ENCODE results near the gene SEZ6L.

The SEZ6L gene

DNA sequence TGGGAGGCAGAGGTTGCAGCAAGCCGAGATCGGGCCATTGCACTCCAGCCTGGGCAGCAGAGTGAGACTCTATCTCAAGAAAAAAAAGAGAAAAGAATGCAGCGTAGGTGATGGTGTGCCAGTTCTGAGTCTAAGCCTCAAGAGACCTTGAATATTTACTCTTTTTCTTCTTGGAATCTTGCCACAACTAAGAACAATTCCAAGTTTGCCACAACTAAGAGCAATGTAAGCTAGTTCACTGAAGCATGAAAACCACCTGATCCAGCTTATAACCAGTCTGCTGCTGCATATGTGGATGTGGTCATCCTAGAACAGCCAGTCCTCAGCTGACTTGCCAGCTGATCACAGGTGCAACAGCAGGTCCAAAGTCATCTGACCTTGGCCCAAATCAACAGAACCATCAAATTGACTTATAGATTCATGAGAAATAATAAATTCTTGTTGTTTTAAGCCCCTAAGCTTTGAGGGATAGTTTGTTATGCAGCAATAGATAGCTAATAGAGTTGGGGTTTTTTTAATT is 25.4 kb upstream of the SEZ6L start:
- TF ChIP-seq NFIC (IDR thresholded peaks at IDR 0.05) = no peak
- no peak for TF ChIP-seq TEAD4 (IDR thresholded peaks at IDR 0.05)
- TF ChIP-seq FOXM1 (IDR thresholded peaks at IDR 0.05; ENCODE audit: borderline replicate concordance, low read depth) = no peak
- TF ChIP-seq YY1 (IDR thresholded peaks at IDR 0.05; ENCODE audit: low read depth) = no peak
- TF ChIP-seq, protein P1, sequence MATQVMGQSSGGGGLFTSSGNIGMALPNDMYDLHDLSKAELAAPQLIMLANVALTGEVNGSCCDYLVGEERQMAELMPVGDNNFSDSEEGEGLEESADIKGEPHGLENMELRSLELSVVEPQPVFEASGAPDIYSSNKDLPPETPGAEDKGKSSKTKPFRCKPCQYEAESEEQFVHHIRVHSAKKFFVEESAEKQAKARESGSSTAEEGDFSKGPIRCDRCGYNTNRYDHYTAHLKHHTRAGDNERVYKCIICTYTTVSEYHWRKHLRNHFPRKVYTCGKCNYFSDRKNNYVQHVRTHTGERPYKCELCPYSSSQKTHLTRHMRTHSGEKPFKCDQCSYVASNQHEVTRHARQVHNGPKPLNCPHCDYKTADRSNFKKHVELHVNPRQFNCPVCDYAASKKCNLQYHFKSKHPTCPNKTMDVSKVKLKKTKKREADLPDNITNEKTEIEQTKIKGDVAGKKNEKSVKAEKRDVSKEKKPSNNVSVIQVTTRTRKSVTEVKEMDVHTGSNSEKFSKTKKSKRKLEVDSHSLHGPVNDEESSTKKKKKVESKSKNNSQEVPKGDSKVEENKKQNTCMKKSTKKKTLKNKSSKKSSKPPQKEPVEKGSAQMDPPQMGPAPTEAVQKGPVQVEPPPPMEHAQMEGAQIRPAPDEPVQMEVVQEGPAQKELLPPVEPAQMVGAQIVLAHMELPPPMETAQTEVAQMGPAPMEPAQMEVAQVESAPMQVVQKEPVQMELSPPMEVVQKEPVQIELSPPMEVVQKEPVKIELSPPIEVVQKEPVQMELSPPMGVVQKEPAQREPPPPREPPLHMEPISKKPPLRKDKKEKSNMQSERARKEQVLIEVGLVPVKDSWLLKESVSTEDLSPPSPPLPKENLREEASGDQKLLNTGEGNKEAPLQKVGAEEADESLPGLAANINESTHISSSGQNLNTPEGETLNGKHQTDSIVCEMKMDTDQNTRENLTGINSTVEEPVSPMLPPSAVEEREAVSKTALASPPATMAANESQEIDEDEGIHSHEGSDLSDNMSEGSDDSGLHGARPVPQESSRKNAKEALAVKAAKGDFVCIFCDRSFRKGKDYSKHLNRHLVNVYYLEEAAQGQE (IDR thresholded peaks at IDR 0.05; ENCODE audit: low read depth) = no peak
- TF ChIP-seq CREB1 (IDR thresholded peaks at IDR 0.05; ENCODE audit: low read depth) = no peak
- TF ChIP-seq CEBPB (IDR thresholded peaks at IDR 0.05) = no peak
- TF ChIP-seq EP300 (IDR thresholded peaks at IDR 0.05; ENCODE audit: borderline replicate concordance) = no peak
- TF ChIP-seq, protein P2, sequence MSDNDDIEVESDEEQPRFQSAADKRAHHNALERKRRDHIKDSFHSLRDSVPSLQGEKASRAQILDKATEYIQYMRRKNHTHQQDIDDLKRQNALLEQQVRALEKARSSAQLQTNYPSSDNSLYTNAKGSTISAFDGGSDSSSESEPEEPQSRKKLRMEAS (IDR thresholded peaks at IDR 0.05) = no peak
- no peak for TF ChIP-seq TAF1 (IDR thresholded peaks at IDR 0.05; ENCODE audit: low read depth)
- no peak for TF ChIP-seq TCF12 (IDR thresholded peaks at IDR 0.05; ENCODE audit: low read depth)

DNA sequence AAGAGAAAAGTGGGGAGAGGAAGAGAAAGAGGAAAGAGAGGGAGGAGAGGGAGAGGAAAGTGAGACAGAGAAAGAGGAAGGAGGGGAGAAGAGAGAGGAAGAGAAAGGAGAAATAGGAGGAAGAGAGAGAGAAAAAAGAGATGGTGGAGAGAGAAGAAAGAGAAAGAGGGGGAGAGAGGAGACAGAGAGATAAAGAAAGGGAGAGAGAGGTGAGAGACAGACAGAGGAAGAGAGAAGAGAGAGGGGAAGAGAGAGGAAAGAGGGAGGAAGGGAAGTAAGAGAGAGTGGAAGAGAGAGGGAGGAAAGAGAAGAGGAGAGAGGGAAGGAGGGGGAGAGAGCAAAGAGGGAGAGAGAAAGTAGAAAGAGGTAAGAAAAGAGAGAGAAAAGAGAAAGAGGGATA is 9.4 kb upstream of the SEZ6L start:
- TF ChIP-seq, protein P2 (IDR thresholded peaks at IDR 0.05) = no peak
- no peak for TF ChIP-seq FOXM1 (IDR thresholded peaks at IDR 0.05; ENCODE audit: borderline replicate concordance, low read depth)

DNA sequence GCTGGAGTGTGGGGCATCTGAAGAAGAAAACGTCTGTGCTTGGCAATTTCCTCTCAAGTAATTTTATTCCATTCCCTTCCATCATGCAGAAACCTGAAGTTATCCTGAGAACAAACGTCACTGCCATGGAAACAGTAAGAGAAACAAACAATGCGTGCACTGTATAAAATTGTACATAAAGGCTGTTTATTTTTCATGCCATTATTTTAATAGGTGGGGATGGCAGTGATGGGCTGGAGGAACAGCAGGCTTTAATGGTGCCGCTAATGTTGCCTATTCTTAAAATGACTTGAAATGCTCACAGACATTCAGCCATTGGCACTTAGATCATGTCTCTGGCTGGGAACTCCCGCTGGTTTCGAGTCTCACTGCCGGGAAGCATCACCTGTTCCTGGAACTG is 7.5 kb upstream of the SEZ6L start:
- no peak for TF ChIP-seq EP300 (IDR thresholded peaks at IDR 0.05; ENCODE audit: borderline replicate concordance)
- no peak for TF ChIP-seq FOXM1 (IDR thresholded peaks at IDR 0.05; ENCODE audit: borderline replicate concordance, low read depth)
- no peak for TF ChIP-seq CEBPB (IDR thresholded peaks at IDR 0.05)
- TF ChIP-seq RAD21 (IDR thresholded peaks at IDR 0.05; ENCODE audit: low read depth) = no peak
- TF ChIP-seq, protein P3, sequence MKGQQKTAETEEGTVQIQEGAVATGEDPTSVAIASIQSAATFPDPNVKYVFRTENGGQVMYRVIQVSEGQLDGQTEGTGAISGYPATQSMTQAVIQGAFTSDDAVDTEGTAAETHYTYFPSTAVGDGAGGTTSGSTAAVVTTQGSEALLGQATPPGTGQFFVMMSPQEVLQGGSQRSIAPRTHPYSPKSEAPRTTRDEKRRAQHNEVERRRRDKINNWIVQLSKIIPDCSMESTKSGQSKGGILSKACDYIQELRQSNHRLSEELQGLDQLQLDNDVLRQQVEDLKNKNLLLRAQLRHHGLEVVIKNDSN (IDR thresholded peaks at IDR 0.05) = no peak
- TF ChIP-seq CREB1 (IDR thresholded peaks at IDR 0.05; ENCODE audit: low read depth) = no peak
- TF ChIP-seq NFIC (IDR thresholded peaks at IDR 0.05) = no peak
- TF ChIP-seq EGR1 (IDR thresholded peaks at IDR 0.05) = no peak

DNA sequence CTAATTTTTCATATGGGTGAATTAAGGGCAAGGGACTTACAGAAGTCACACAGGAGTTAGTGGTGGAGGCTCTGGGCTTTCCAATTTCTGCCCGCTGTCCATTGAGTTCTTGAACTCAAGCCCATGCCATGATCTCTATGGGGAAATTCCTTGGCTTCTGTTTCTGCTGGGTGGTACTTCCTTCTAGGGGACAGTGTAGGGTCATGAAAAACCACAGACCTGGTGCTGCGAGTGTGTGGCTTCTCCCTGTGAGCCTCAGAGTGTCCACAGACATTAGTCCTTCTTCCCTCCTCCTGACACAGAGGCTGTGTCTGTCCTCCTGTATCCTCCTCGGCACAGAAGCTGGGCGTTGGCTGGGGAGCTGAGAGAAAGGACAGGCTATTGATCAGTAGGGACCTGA is 6.3 kb upstream of the SEZ6L start:
- TF ChIP-seq EP300 (IDR thresholded peaks at IDR 0.05; ENCODE audit: borderline replicate concordance) (no peak), TAF1 (IDR thresholded peaks at IDR 0.05; ENCODE audit: low read depth) (no peak), CEBPB (IDR thresholded peaks at IDR 0.05) (no peak), EGR1 (IDR thresholded peaks at IDR 0.05) (no peak)

DNA sequence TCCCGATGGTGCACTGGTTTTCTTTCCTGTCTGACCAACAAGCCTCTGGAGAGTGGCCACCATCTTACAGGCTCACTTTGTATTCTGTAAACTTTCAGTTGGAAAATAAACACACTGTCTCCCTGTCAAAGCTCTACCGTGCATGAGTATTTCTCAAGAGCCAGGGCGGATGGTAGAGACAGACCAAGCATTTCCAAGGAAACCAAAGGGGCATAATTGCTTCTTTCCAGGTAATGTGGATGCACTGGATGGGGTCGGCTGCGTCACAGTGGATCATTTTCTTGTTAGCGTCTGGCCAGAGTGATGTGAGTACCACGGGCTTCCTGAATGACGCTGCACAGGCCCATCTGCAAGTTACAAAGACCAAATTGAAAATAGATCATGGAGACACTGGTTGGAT is 5.1 kb upstream of the SEZ6L start:
- TF ChIP-seq CEBPB (IDR thresholded peaks at IDR 0.05) (no peak), YY1 (IDR thresholded peaks at IDR 0.05; ENCODE audit: low read depth) (no peak), TEAD4 (IDR thresholded peaks at IDR 0.05) (no peak), NFIC (IDR thresholded peaks at IDR 0.05) (no peak), EGR1 (IDR thresholded peaks at IDR 0.05) (no peak), RAD21 (IDR thresholded peaks at IDR 0.05; ENCODE audit: low read depth) (no peak), EP300 (IDR thresholded peaks at IDR 0.05; ENCODE audit: borderline replicate concordance) (no peak), CREB1 (IDR thresholded peaks at IDR 0.05; ENCODE audit: low read depth) (no peak), FOXM1 (IDR thresholded peaks at IDR 0.05; ENCODE audit: borderline replicate concordance, low read depth) (no peak), TCF12 (IDR thresholded peaks at IDR 0.05; ENCODE audit: low read depth) (no peak), TAF1 (IDR thresholded peaks at IDR 0.05; ENCODE audit: low read depth) (no peak), ZBTB7A (IDR thresholded peaks at IDR 0.05; ENCODE audit: low read depth) (no peak)
- TF ChIP-seq, protein P2 (IDR thresholded peaks at IDR 0.05) = no peak
- TF ChIP-seq, protein P3 (IDR thresholded peaks at IDR 0.05) = no peak
- TF ChIP-seq, protein P1 (IDR thresholded peaks at IDR 0.05; ENCODE audit: low read depth) = no peak

DNA sequence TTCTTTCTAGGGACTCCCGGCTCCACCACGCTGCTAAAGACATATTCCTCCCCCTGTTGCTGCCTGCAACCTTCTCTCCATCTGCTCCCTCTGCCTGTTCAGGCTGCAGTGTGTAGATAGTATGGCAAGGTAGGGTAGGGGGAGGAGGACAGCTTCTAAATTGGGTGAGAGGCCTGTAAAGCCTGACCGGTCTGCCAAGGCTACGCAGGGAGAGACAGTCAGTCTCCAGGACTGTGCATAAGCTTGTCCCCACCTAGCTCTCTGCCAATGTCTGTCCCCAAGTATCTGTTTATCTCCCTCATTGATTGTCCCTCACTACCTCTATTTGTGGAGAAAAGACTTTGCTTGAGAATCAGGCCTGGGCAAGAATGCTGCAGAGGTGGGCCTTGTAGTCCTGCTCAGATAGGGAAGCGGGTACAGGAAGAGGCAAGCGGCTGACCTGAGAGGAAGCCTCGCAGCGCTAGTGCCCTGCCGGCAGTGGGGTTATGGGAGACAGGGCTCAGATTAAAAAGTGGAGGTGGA is 871 bp upstream of the SEZ6L start:
- no peak for TF ChIP-seq CEBPB (IDR thresholded peaks at IDR 0.05)
- no peak for TF ChIP-seq CREB1 (IDR thresholded peaks at IDR 0.05; ENCODE audit: low read depth)
- TF ChIP-seq NFIC (IDR thresholded peaks at IDR 0.05) = no peak
- no peak for TF ChIP-seq TCF12 (IDR thresholded peaks at IDR 0.05; ENCODE audit: low read depth)
- no peak for TF ChIP-seq EGR1 (IDR thresholded peaks at IDR 0.05)
- TF ChIP-seq ZBTB7A (IDR thresholded peaks at IDR 0.05; ENCODE audit: low read depth) = no peak
- no peak for TF ChIP-seq FOXM1 (IDR thresholded peaks at IDR 0.05; ENCODE audit: borderline replicate concordance, low read depth)
- TF ChIP-seq YY1 (IDR thresholded peaks at IDR 0.05; ENCODE audit: low read depth) = no peak
- TF ChIP-seq TAF1 (IDR thresholded peaks at IDR 0.05; ENCODE audit: low read depth) = no peak
- no peak for TF ChIP-seq EP300 (IDR thresholded peaks at IDR 0.05; ENCODE audit: borderline replicate concordance)
- TF ChIP-seq, protein P1 (IDR thresholded peaks at IDR 0.05; ENCODE audit: low read depth) = no peak
- TF ChIP-seq, protein P2 (IDR thresholded peaks at IDR 0.05) = no peak
- no peak for TF ChIP-seq TEAD4 (IDR thresholded peaks at IDR 0.05)
- TF ChIP-seq, protein P3 (IDR thresholded peaks at IDR 0.05) = no peak
- TF ChIP-seq RAD21 (IDR thresholded peaks at IDR 0.05; ENCODE audit: low read depth) = no peak
